Nephron (organoid): ENCODE results near the gene TTC6.

Source experiments
- H3K27ac Mint-ChIP-seq, 3 experiments: 2 replicates each; pipeline ENCODE4 v1.8.0; 2020; ENCODE audit warnings: mixed read lengths in 3 of 3, mild to moderate bottlenecking in 2 of 3, moderate library complexity in 1 of 3
- H3K27me3 Mint-ChIP-seq: 2 replicates; pipeline ENCODE4 v1.8.0; 2021; ENCODE audit warnings: low read depth, mild to moderate bottlenecking, moderate library complexity, mixed read lengths
- H3K36me3 Mint-ChIP-seq: 2 replicates; pipeline ENCODE4 v1.8.0; 2020; ENCODE audit warnings: low read depth, mixed read lengths
- H3K4me1 Mint-ChIP-seq: 2 replicates; pipeline ENCODE4 v1.8.0; 2020; ENCODE audit warnings: mixed read lengths
- H3K4me3 Mint-ChIP-seq, 3 experiments: 2 replicates each; pipeline ENCODE4 v1.8.0; 2020; ENCODE audit warnings: mild to moderate bottlenecking in 3 of 3, mixed read lengths in 3 of 3, moderate library complexity in 2 of 3
- H3K9me3 Mint-ChIP-seq: 2 replicates; pipeline ENCODE4 v1.8.0; 2020; ENCODE audit warnings: mixed read lengths
- CTCF ChIP-seq, 3 experiments: fragments of 200-600 bp; sonication (generic); IDR thresholded peaks; one replicate each; pipeline ENCODE4 v1.5.0; 2021; ENCODE audit warnings: antibody characterized with exemption in 3 of 3; ENCODE audit not compliant: unreplicated experiment in 3 of 3

TTC6 gene

DNA sequence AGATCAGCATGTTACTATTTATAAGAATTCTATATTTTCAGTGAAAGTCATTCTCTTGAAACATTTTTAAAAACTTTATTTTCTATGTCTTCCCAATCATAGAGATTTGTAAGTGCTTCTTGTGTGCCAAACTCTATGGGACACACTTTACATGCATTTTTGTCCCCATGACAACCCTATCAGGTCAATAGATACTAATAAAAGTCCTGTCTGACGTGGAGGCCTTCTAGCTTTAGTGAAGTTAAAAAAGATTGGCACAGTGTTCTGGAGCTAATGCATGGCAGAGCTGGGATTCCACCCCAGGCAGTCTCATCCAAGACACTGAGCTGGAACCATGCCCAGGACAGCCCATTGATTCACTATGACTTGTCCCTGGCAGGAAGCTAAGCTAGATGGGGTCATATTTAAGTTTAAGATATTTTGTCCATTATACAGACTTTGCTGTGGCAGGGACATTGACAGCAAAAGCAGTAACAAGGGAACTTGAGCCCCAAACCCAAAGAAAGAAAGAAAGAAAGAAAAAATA is 28.1 kb downstream of the TTC6 start:
- H3K9me3 Mint-ChIP-seq: peaks cover 5% of the 10 kb centered on the region
- TF ChIP-seq CTCF (IDR thresholded peaks at IDR 0.05; ENCODE audit: unreplicated experiment in 3 of 3): no peak
- peaks cover 52% of the 10 kb centered on the region for H3K27me3 Mint-ChIP-seq
- no peaks in the 10 kb centered on the region for H3K36me3 Mint-ChIP-seq
- no peak overlapping the region for H3K27ac Mint-ChIP-seq
- no peak overlapping the region for H3K4me3 Mint-ChIP-seq
- no peaks in the 10 kb centered on the region for H3K4me1 Mint-ChIP-seq

DNA sequence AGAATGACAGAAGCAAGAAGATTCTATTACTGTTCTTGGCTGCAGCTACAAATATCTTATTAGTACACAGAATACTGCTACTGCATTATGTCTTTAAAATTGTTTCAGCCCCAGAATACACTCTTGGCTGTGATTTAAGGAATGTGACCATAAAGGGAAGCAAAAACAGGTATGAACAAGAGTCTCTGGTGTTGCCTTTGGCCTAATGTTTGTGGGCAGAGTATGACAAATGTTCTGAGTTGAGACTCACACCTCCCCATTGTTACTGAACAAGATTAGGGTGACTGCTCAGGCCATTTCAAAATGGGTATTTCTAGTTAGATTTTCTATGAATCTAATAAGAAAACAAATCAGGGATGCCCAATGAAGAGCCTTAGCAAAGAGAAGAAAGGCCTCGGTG is 28.5 kb downstream of the TTC6 start:
- peaks cover 47% of the 10 kb centered on the region for H3K27me3 Mint-ChIP-seq
- no peaks in the 10 kb centered on the region for H3K36me3 Mint-ChIP-seq
- no peak overlapping the region for H3K27ac Mint-ChIP-seq
- H3K4me3 Mint-ChIP-seq: no peak overlapping the region
- peaks cover 10% of the 10 kb centered on the region for H3K9me3 Mint-ChIP-seq
- H3K4me1 Mint-ChIP-seq: no peaks in the 10 kb centered on the region
- TF ChIP-seq CTCF (IDR thresholded peaks at IDR 0.05; ENCODE audit: unreplicated experiment in 3 of 3): no peak

DNA sequence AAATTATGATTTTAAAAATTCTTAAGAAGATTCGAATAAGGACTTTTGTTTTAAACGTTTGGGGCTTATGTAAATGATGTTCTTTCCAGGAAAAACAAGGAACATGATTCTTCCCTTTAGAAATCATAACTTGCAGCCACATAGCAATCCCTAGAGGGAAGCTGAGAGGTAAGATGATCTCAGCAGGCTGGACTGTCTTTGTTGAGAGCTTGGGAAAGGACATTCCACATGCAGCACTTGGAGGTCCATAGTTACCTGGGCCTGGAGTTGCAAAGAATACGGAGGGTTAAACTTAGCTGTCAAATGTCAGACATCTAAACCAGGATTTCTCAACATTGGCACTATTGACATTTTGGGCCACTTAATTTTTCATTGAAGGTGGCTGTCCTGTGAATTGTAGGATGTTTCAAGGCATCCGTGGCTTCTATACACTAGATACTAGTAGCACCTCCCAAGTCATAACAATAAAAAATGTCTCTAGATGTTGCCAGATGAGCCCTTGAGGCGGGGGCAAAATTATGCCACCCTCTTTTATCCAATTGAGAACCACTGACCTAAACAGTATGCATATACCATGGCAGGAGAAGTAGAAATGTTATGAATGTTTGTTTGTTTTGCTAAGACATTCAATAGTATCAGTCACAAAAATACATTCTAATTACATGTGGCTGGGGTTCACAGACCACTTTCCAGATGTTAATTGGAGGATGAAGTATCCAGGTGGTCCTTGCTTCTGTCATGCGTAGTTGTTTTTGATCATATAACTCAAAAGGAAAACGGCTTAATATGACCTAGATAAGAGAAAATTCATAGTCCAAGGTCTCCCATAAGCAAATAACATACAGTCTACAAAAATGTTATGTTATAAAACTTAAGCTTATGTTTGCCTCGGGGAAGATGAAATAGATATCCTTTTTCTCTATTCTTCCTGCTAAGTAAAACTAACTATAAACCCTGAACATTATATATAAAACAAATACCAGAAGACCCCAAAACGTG is 30.5 kb downstream of the TTC6 start:
- no peak for TF ChIP-seq CTCF (IDR thresholded peaks at IDR 0.05; ENCODE audit: unreplicated experiment in 3 of 3)
- Mint-ChIP-seq H3K27me3 (peaks cover 46% of the 10 kb centered on the region), H3K36me3 (no peaks in the 10 kb centered on the region), H3K27ac (no peak overlapping the region), H3K4me3 (no peak overlapping the region), H3K4me1 (no peaks in the 10 kb centered on the region), H3K9me3 (peaks cover 24% of the 10 kb centered on the region)

GRCh38 chr14:37637341-37637740 is 41.9 kb downstream of the TTC6 start:
- Mint-ChIP-seq H3K36me3 (no peaks in the 10 kb centered on the region), H3K27ac (no peak overlapping the region), H3K27me3 (no peaks in the 10 kb centered on the region), H3K4me3 (no peak overlapping the region), H3K9me3 (no peaks in the 10 kb centered on the region), H3K4me1 (no peaks in the 10 kb centered on the region)
- TF ChIP-seq CTCF (IDR thresholded peaks at IDR 0.05; ENCODE audit: unreplicated experiment in 3 of 3): no peak

DNA sequence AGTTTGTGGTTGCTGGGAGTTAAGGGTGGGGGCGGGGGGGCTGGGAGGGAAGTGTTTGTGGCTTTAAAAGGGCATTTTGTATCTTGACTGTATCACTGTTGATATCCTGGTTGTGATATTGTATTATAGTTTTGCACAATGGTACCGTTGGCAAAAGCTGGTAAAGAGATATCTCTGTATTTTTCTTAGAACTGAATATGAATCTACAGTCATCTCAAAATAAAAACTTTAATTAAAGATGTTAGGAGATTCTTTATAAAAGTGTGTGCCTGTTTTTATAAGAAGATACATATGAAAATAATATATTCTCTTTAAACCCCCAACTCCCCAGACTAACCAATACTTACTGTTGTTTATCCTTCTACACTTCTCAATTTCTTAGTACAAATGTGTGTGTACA is 43.2 kb downstream of the TTC6 start:
- no peak overlapping the region for H3K27ac Mint-ChIP-seq
- H3K27me3 Mint-ChIP-seq: no peaks in the 10 kb centered on the region
- no peaks in the 10 kb centered on the region for H3K36me3 Mint-ChIP-seq
- H3K4me1 Mint-ChIP-seq: no peaks in the 10 kb centered on the region
- H3K4me3 Mint-ChIP-seq: no peak overlapping the region
- TF ChIP-seq CTCF (IDR thresholded peaks at IDR 0.05; ENCODE audit: unreplicated experiment in 3 of 3): no peak
- no peaks in the 10 kb centered on the region for H3K9me3 Mint-ChIP-seq
